GM21528 (cell line): ENCODE results near the gene GGCT.
A peak's percentile ranks its signal among the peaks of the same experiment; 100 is the strongest.

ENCODE experiments used
- ATAC-seq: cut with Tn5 transposase; IDR thresholded peaks from one replicate; pipeline ENCODE4 v1.9.1; 2021; ENCODE audit warnings: mild to moderate bottlenecking, moderate library complexity; ENCODE audit not compliant: unreplicated experiment, low FRiP score

GGCT gene

GRCh38 chr7:30479202-30480120, 25.2 kb downstream of the GGCT start:
- ATAC-seq, result no peak

GRCh38 chr7:30478349-30479201, 26.1 kb downstream of the GGCT start, which contains the start of gene NOD1:
NOD1 (minus strand) TSS chr7:30478784; CDS start chr7:30456921, 21,863 bp downstream.
- peak; percentile 89 for ATAC-seq

- ATAC-seq, result no peak
Observed at GRCh38 chr7:30476459-30477145, 28.0 kb downstream of the GGCT start.

GRCh38 chr7:30475580-30475979, 29.0 kb downstream of the GGCT start:
- no peak for ATAC-seq

- ATAC-seq, result no peak
Observed at GRCh38 chr7:30474893-30475292, 29.7 kb downstream of the GGCT start.

- ATAC-seq, result no peak
Observed at GRCh38 chr7:30474485-30474884, 30.1 kb downstream of the GGCT start.

- ATAC-seq, result no peak
Observed at GRCh38 chr7:30473903-30474302, 30.7 kb downstream of the GGCT start.

- no peak for ATAC-seq
Observed at GRCh38 chr7:30472784-30473775, 31.5 kb downstream of the GGCT start.

- no peak for ATAC-seq
Observed at GRCh38 chr7:30472081-30472783, 32.4 kb downstream of the GGCT start.

GRCh38 chr7:30471205-30471604, 33.4 kb downstream of the GGCT start:
- ATAC-seq, result no peak

GRCh38 chr7:30470771-30471170, 33.9 kb downstream of the GGCT start:
- ATAC-seq, result no peak

- no peak for ATAC-seq
Observed at GRCh38 chr7:30470163-30470770, 34.4 kb downstream of the GGCT start.

GRCh38 chr7:30469303-30469702, 35.3 kb downstream of the GGCT start:
- ATAC-seq, result no peak

GRCh38 chr7:30468791-30469190, 35.8 kb downstream of the GGCT start:
- no peak for ATAC-seq

- no peak for ATAC-seq
Observed at GRCh38 chr7:30468041-30468440, 36.6 kb downstream of the GGCT start.

- ATAC-seq, result no peak
Observed at GRCh38 chr7:30467271-30467670, 37.4 kb downstream of the GGCT start.

- no peak for ATAC-seq
Observed at GRCh38 chr7:30466266-30466665, 38.4 kb downstream of the GGCT start.

- ATAC-seq, result no peak
Observed at GRCh38 chr7:30465811-30466180, 38.8 kb downstream of the GGCT start.
